GM13976 (cell line): Measurements from ENCODE around the gene CAPN2.

Source experiments
- DNase-seq: peaks from one replicate; pipeline ENCODE4 v3.0.0; 2012; ENCODE audit warnings: low spot score
- in situ Hi-C: fragments of 300-500 bp; cut with MboI; formaldehyde crosslinking; loops from one replicate; pipeline ENCODE4 v1.12.0; 2022; ENCODE audit warnings: low sequenced_read_pairs, mixed read lengths, inconsistent platforms; ENCODE audit not compliant: unreplicated experiment
- TF ChIP-seq, protein P1 (sequence below): IDR thresholded peaks from 2 replicates; pipeline ENCODE4 v1.5.1; 2012; ENCODE audit warnings: borderline replicate concordance, mild to moderate bottlenecking; ENCODE audit not compliant: insufficient read depth; ENCODE audit errors: extremely low read depth, missing control alignments, control extremely low read depth

CAPN2 gene

GRCh38 chr1:223750730-223751570, 38.6 kb downstream of the CAPN2 start:
- DNase-seq, result no peak
- TF ChIP-seq, protein P1, sequence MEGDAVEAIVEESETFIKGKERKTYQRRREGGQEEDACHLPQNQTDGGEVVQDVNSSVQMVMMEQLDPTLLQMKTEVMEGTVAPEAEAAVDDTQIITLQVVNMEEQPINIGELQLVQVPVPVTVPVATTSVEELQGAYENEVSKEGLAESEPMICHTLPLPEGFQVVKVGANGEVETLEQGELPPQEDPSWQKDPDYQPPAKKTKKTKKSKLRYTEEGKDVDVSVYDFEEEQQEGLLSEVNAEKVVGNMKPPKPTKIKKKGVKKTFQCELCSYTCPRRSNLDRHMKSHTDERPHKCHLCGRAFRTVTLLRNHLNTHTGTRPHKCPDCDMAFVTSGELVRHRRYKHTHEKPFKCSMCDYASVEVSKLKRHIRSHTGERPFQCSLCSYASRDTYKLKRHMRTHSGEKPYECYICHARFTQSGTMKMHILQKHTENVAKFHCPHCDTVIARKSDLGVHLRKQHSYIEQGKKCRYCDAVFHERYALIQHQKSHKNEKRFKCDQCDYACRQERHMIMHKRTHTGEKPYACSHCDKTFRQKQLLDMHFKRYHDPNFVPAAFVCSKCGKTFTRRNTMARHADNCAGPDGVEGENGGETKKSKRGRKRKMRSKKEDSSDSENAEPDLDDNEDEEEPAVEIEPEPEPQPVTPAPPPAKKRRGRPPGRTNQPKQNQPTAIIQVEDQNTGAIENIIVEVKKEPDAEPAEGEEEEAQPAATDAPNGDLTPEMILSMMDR, result no peak
- in situ Hi-C loops, result no loop called here

DNA sequence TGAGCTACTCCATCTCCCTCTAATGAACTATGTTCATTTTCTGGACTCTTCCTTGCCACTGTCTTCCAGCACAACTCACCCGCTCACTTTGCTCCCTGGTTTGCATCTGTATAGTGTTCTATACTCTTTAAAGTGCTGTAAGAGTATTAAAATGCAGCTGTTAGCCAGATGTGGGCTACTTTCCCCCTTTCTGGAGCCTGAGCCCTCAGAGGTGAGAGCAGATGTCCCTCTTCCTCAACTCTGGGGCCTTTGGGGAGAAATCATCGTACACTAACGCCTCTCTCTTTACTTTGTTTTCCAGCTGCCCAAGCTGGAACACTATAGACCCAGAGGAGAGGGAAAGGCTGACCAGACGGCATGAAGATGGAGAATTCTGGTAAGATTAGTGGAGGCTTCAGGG, 39.4 kb downstream of the CAPN2 start:
- no peak for DNase-seq
- TF ChIP-seq, protein P1, result no peak
- in situ Hi-C loops, result no loop called here

- in situ Hi-C loops, result no loop called here
- DNase-seq, result no peak
Measured at GRCh38 chr1:223752721-223753515, 40.6 kb downstream of the CAPN2 start.

GRCh38 chr1:223754681-223755431, 42.5 kb downstream of the CAPN2 start:
- TF ChIP-seq, protein P1, result no peak
- no peak for DNase-seq
- in situ Hi-C loops, result no loop called here

More at GRCh38 chr1:223752721-223753515, 40.6 kb downstream of the CAPN2 start:
- TF ChIP-seq, protein P1, result no peak

DNA sequence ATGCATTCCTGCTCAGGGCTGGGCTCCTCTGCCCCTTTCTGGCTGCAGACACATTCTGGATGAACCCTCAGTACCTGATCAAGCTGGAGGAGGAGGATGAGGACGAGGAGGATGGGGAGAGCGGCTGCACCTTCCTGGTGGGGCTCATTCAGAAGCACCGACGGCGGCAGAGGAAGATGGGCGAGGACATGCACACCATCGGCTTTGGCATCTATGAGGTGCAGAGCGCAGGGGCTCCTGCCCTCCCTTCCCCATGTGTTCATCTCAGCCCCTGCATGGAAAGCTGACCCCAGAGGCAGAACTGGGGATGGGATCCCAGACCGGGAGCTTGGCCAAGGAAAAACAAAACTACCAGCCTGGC, 43.1 kb downstream of the CAPN2 start:
- DNase-seq, result no peak
- TF ChIP-seq, protein P1, result no peak
- in situ Hi-C loops, result no loop called here
